ENCODE results near the gene LUC7L3.
A peak's percentile ranks its signal among the peaks of the same experiment; 100 is the strongest.
"Not testable (repeated sequence)": the region's sequence is repeated elsewhere in the genome, so short reads cannot be mapped to it uniquely, and the experiment has no call there.

LUC7L3 gene, protein sequence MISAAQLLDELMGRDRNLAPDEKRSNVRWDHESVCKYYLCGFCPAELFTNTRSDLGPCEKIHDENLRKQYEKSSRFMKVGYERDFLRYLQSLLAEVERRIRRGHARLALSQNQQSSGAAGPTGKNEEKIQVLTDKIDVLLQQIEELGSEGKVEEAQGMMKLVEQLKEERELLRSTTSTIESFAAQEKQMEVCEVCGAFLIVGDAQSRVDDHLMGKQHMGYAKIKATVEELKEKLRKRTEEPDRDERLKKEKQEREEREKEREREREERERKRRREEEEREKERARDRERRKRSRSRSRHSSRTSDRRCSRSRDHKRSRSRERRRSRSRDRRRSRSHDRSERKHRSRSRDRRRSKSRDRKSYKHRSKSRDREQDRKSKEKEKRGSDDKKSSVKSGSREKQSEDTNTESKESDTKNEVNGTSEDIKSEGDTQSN

DNA sequence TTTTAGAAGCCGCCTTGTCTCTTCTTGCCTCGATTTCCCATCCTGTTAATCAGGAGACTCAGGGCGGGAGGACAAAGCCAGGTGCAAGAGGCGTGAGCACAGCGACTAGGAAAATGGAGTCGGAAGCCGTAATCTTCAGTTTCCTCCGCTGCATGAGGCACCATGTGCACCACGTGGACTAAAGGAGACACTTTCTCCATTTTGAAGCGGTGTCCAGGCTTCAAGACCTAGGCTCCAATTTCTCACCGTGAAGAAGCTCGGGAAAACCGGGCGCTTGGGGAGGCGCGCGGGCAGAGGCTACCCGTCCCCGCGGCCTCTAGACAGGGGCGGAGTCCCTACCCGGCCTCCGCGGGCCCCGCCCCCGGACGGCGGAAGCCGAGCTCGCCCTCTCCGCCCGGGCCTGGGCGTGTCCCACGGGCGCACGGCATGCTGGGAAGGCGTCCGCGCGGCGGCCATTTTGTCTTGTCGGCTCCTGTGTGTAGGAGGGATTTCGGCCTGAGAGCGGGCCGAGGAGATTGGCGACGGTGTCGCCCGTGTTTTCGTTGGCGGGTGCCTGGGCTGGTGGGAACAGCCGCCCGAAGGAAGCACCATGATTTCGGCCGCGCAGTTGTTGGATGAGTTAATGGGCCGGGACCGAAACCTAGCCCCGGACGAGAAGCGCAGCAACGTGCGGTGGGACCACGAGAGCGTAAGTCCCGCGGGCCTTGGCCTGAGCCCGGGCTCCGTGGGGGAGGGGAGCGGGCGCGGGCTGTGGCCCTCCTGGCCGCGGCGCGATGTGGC is at the start of gene LUC7L3:
LUC7L3 (plus strand) TSS at position 460 of the 780 bp plus-strand sequence; CDS start at position 590, 130 bp downstream.
- DNase-seq, result peak; percentile 93

DNA sequence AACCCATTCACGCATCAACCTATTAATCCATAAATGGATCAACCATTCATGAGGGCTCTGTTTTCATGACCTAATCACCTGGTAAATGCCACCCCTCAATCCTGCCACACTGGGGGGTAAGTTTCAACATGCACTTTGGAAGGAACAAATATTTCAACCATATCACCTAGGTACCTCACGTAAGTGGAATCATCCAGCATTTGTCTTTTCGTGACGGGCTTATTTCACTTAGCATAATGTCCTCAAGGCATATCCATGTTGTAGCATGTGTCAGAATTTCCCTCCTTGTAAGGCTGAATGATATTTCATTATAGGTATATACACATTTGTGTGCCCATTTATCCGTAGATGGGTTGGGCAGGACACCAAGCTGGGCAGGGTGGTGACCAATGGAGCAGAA is 47.3 kb upstream of the LUC7L3 start:
- no peak for DNase-seq

DNA sequence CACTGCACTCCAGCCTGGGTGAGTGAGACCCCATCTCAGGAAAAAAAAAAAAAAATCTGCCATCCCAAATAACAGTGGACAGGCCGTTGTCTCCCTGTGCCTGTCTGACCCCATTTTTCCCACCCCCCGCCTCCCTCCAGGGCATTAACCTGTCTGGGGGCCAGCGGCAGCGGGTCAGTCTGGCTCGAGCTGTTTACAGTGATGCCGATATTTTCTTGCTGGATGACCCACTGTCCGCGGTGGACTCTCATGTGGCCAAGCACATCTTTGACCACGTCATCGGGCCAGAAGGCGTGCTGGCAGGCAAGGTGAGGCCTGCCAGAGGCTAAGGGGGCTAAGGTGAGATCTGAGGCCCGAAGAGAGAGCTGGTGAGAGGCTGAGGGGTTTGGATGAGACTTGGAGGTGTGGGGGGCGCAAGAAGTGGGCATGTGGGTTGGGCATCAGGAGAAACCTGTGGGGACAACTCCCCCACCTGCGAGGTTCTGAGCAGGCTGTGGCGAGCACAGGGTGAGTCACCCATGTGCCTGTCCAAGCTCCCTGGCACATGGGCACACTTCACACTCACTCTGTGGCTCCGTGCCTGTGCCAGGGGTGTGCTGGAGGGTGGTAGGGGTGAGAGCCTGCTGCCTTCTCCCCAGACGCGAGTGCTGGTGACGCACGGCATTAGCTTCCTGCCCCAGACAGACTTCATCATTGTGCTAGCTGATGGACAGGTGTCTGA is 46.4 kb upstream of the LUC7L3 start:
- no peak for DNase-seq

DNA sequence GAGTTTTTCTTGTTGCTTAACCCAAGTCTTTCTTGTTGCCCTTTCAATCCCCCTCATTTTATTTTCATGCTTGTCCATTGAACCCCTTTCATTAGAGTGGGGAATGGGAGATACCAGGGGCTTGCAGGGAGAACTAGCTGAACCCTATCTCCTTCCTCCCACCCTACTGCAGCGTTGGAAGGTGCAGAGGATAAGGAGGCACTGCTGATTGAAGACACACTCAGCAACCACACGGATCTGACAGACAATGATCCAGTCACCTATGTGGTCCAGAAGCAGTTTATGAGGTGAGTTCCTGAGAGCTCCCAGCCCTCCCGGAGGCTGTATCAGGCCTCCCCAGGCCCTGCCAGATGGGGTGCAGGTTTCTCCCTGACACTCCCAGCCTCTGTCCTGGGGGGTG is 44.2 kb upstream of the LUC7L3 start:
- no peak for DNase-seq

DNA sequence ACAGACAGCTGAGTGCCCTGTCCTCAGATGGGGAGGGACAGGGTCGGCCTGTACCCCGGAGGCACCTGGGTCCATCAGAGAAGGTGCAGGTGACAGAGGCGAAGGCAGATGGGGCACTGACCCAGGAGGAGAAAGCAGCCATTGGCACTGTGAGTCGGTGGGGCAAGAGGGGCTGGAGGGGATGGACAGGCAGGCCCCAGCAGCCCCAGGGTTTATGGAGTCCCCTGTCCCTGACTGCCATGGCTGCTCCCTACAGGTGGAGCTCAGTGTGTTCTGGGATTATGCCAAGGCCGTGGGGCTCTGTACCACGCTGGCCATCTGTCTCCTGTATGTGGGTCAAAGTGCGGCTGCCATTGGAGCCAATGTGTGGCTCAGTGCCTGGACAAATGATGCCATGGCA is 43.8 kb upstream of the LUC7L3 start:
- DNase-seq, result no peak

DNA sequence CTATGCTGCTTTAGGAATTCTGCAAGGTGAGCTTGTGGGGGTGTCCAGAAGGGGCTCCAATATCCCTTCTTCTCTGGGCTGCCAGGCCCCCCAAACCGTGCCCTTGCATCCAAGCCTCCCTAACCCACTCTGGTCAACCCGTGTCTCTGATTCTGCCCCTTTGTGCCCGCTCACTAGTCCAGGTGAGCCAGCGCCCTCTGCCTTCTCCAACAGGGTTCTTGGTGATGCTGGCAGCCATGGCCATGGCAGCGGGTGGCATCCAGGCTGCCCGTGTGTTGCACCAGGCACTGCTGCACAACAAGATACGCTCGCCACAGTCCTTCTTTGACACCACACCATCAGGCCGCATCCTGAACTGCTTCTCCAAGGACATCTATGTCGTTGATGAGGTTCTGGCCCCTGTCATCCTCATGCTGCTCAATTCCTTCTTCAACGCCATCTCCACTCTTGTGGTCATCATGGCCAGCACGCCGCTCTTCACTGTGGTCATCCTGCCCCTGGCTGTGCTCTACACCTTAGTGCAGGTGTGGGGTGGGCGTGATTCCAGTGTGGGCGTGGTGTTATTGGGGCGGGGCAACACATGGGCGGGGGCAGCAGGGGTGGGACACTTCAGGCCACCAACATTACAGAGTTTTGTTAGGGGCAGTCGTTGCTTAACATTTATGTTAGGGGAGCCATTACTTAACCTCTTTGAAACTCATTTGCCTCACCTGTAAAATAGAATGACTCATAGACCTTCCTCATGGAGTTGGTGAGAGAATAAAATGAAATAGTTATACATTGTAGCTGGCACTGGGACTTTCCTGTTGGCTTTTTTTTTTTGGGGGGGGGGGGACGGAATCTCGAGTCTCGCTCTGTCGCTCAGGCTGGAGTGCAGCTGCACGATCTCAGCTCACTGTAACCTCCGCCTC is 43.1 kb upstream of the LUC7L3 start:
- DNase-seq, result no peak

DNA sequence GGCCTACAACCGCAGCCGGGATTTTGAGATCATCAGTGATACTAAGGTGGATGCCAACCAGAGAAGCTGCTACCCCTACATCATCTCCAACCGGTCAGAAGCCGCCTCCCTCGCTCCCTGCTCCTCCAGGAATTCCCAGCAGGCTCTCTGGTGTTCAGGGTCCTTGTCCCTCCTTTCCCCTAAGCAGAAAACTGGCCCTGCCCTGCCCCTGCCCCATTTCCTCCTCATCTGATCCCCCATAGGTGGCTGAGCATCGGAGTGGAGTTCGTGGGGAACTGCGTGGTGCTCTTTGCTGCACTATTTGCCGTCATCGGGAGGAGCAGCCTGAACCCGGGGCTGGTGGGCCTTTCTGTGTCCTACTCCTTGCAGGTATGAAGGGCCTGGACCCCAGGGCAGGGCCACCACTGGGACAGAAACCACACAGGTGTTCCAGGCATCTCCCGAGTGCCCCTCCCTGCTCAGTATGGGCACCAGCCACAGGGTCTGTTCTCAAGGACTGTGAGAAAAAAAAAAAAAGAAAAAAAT is 41.5 kb upstream of the LUC7L3 start:
- DNase-seq, result no peak

DNA sequence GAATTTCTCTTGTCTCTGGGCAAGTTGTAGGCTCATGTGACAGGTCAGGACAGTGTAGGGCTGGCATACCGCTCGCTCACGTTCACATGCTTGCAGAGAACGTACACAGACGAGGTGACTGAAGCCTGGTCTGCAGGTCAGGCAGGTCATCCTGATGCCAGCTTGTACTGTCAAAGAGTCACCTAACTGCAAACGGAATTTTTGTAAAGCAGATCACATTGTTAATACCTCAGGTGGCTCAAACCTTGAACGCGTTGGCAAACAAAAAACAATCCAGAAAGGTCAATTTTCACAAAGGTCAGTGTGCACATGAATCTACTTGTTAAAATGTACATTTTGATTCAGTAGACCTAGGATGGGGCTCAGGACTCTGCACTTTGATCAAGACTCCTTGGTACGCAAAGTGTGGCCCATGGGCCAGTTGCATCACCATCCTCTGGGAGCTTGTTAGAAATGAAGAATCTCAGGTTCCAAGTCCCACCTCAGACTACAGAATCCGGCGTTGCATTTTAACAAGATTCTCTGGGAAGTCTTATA is 40.3 kb upstream of the LUC7L3 start:
- no peak for DNase-seq

DNA sequence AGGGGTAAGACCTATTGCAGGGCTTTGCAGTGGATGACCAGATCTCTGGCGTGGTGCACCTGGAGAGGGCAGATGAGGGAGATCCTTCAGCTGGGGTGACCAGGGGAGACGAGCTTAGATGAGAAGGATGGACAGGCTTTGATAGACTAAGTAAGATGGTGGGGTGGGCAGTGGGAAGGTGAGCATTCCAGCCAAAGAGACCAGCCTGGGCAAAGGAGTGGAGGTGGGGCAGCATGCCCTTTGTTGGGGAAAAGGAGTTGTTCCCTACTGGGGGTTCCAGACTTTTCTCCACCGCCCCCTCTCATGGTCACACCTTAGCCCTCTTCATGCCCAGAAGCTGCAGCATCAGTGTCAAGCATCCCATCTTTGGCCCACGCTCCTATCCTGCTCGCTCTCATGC is 39.3 kb upstream of the LUC7L3 start:
- no peak for DNase-seq

DNA sequence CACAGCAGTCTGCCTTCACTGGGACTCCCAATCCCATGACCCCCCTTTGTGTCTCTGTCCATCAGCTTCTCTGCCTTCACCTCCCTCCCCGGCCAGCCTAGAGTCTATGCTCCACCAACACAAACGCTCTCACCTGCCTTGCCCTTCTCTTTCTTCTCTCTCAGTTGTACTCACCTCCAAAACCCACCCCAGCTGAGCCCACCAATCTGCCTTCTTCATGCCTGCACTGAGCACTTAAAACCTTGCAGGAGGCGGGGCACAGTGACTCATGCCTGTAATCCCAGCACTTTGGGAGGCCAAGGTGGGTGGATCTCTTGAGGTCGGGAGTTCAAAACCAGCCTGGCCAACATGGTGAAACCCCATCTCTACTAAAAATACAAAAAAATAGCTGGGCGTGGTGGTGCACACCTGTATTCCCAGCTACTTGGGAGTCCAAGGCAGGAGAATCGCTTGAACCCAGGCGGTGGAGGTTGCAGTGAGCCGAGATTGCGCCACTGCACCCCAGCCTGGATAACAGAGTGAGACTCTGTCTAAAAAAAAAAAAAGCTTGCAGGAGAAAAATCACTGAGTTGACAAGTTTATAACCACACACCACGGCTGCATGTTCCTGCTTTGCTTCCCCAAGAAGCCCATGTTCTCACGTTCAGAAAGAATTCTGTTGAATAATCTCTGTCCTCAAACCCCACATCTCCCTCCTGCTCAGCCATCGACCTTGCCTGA is 38.7 kb upstream of the LUC7L3 start:
- not testable (repeated sequence) for DNase-seq

DNA sequence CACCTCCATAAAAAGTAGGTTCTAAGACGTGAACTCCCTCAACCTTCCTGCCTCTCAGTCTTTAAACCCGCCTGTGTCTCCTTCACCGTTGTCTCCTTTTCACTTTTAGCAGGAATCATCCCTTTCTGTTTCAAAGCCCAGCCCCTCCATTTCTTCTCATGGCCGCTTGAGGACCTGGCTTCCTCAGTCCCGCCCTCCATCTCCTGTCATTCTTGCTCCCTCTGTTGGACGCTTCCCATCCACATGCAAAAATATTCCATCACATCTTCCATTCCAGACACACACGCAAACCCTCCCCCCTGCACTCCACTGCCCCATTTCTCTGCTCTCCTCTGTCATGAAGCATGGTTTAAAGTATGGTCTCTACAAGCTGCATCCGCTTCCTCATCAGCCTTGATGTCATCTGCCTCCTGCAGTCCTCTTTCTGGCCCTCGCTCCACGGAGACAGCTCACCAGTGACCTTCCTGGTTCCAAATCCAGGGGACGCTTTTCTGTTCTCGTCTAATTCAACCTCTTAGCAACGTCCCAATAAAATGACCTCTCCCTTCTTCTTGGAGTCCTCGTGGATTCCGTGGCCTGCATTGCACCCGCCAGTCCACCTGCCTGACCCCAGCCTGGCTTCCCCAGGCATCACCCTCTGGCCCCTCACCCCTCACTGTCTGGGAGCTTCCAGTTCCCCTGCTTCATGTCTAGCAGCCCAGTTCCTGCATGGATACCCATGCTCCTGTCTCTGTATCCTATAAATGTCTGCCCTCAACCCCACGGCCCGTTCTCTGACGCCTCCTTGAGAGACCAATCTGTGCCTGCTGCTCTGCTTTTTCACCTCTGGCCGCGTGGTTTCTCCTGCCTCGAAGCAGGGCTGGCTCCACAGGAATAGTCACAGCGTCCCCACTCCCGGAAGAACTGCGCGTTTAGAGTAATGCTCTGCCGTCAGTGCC is 37.9 kb upstream of the LUC7L3 start:
- DNase-seq, result no peak

DNA sequence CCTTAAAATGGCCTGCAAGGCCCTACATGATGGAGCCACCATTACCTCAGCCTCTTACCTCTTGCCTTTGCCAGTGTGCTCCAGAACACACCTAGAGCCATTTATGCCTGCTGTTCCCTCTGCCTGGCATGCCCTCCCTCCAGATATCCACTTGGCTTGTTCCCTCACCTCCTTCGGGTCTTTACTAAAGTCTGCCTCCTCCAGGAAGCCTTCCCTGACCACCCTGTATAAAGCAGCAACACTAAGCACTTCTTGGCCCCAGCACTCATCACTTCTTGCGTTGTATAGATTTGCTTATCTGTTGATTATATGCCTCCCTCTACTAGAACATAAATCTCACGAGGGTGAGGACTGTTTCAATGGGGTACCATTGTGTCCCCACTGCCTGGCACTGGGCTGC is 37.0 kb upstream of the LUC7L3 start:
- DNase-seq, result no peak

DNA sequence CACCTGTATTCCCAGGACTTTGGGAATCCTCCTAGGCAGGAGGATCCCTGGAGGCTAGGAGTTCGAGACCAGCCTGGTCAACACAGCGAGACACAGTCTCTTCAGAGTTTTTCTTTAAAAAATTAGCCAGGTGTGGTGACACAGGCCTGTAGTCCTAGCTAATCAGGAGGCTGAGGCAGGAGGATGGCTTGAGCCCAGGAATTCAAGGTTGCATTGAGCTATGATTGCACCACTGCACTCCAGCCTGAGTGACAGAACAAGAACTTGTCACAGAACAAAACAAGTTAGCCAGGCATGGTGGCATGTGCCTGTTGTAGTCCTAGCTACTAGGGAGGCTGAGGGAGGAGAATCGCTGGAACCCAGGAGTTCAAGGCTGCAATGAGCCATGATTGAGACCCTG is 36.5 kb upstream of the LUC7L3 start:
- no peak for DNase-seq

DNA sequence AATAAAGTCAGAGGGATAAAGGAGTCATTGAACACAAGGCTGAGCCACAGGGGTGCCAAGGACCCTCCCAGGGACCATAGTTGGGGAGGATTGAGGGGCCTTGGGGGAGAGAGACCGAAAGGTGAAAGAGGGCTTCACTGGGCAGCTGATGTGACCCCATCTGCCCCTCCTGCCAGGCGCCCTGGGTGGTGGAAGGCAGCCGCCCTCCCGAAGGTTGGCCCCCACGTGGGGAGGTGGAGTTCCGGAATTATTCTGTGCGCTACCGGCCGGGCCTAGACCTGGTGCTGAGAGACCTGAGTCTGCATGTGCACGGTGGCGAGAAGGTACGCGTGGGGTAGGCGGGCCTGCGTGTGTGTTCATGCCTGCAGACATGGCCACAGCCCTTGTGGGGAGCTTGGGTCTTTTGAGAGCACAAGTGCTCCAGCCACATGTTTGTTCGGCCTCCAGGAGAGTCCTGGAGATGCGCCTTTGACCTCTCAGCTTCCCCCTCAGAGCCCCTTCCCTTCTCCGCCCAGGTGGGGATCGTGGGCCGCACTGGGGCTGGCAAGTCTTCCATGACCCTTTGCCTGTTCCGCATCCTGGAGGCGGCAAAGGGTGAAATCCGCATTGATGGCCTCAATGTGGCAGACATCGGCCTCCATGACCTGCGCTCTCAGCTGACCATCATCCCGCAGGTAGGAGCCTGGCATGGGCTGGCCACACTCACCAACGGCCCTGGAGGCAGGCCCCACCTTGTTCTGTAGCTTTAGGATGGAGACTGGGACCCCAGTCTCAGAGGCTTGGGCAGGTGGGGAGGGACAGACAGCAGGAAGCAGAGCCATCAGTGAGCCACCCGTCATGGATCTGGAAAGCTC is 35.7 kb upstream of the LUC7L3 start:
- DNase-seq, result no peak

DNA sequence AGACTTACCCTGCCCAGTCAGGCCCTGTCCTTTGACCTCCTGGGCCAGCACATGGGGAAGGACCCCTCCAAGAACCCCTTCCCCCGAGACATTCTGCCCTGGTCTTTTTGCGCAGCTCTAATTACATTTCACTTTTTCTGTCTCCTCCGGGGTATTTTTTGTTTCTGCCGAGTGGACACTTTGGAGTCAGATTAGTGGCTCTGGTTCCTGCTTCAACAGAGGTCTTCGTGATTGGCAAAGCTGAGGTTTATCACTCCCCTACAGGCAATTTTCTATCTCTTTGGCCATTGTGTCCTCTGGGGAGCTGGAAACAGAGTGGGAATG is 35.2 kb upstream of the LUC7L3 start:
- no peak for DNase-seq

DNA sequence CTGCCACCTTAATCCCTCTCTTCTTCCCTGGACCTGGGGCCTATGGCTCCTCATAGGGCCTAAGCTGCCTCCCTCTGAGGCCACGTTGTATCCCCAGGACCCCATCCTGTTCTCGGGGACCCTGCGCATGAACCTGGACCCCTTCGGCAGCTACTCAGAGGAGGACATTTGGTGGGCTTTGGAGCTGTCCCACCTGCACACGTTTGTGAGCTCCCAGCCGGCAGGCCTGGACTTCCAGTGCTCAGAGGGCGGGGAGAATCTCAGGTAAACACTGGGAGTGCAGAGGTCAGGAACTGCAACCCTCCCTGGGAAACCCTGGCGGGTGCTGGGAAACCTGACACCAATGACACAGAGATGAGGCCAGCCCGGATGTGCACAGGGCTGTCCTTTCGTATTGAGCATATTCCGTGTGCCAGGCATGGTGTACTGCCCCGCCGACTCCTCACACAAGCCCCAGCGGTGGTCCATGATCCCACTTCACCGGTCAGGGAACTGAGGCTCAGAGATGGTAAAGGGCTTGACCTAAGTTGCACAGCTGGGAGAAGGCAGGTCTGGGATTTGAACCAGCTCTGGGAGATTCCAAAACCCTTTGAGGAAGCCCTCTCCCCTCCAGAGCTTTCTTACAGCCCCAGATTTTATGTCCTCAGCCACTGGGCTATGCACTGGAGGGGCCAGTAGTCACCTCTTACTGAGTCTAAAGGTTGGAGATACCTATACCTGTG is 34.6 kb upstream of the LUC7L3 start:
- DNase-seq, result no peak

DNA sequence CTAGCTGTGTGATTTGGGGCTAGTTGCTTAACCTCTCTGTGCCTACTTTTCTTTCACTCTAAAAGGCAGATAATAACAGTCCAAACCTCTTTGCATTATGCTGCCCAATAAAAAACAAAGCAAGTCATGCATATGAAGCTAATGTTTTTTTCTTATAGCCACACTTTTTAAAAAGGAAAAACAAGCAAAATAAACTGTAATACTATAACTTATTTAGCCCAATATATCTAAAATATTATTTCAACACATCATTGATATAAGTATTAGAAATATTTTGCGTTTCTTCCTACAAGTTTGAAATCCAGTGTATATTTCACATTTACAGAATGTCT is 34.1 kb upstream of the LUC7L3 start:
- DNase-seq, result no peak

DNA sequence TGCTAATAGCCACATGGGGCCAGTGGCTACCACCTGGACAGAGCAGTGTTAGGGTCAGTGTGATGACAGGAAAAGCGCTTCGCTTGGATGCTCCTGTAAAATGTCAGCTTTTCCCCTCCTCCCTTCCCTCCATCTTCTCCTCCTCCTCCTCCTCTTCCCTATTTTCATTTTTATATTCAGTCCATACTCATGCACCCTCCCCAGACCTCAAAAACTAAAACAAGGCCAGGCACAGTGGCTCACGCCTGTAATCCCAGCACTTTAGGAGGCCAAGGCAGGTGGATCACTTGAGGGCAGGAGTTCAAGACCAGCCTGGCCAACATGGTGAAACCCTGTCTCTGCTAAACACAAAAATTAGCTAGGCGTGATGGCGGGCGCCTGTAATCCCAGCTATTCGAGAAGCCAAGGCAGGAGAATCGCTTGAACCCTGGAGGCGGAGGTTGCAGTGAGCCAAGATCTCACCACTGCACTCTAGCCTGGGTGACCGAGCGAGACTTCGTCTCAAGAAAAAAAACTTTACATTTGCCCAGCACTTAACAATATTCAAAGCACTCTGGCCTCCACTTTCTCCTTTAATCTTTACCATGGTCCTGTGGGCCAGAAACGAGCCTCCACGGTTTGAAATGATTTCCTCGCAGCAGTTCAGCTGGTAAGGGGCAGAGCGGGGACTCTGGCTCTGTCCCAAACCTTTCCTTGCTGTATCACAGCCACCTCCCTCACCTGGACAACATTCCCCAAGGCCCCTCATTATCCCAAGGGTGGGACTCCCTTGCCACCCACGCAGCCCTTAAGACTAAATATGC is 33.5 kb upstream of the LUC7L3 start:
- DNase-seq, result no peak

All from activated naive CD4-positive, alpha-beta T cell treated with anti-CD3 and anti-CD28 coated beads, Interleukin-2, amount 50 U/mL, for 16 hours (primary cell).